Glutamatergic neuron (in vitro differentiated cells): ENCODE results near the gene NSD1. TPM values are rescaled to one million over a fixed set of nuclear protein-coding genes. Genes with fewer than 3 reads are reported as not detected.
A peak's percentile ranks its signal among the peaks of the same experiment; 100 is the strongest.

Source experiments
- DNase-seq: peaks from one replicate; pipeline ENCODE4 v3.0.0; 2022
- H3K27ac Mint-ChIP-seq: one replicate; pipeline ENCODE4 v1.8.0; 2020; ENCODE audit warnings: mild to moderate bottlenecking, mixed read lengths, inconsistent platforms; ENCODE audit not compliant: unreplicated experiment
- H3K27me3 Mint-ChIP-seq: one replicate; pipeline ENCODE4 v1.8.0; 2020; ENCODE audit warnings: mild to moderate bottlenecking, moderate library complexity, mixed read lengths, inconsistent platforms; ENCODE audit not compliant: unreplicated experiment
- H3K36me3 Mint-ChIP-seq: one replicate; pipeline ENCODE4 v1.8.0; 2020; ENCODE audit warnings: mild to moderate bottlenecking, mixed read lengths, inconsistent platforms; ENCODE audit not compliant: unreplicated experiment
- H3K4me1 Mint-ChIP-seq: one replicate; pipeline ENCODE4 v1.8.0; 2020; ENCODE audit warnings: mild to moderate bottlenecking, low read depth, mixed read lengths, inconsistent platforms; ENCODE audit not compliant: unreplicated experiment
- H3K4me3 Mint-ChIP-seq: one replicate; pipeline ENCODE4 v1.8.0; 2020; ENCODE audit warnings: mild to moderate bottlenecking, mixed read lengths, inconsistent platforms; ENCODE audit not compliant: unreplicated experiment
- H3K9me3 Mint-ChIP-seq: one replicate; pipeline ENCODE4 v1.8.0; 2020; ENCODE audit warnings: mild to moderate bottlenecking, moderate library complexity, mixed read lengths, inconsistent platforms; ENCODE audit not compliant: unreplicated experiment
- CTCF ChIP-seq: fragments of 200-600 bp; sonication (generic); IDR thresholded peaks from one replicate; pipeline ENCODE4 v1.5.0; 2021; ENCODE audit not compliant: partially characterized antibody, unreplicated experiment
- total RNA-seq: library from RNA; stranded (reverse); fragmentation: NEBNext Ultra II Directional; extraction: Animal tissue kit (Norgen Biotek cat#: 25700); gene quantifications from one replicate; pipeline ENCODE4 v1.2.1, GENCODE V29; 2021; ENCODE audit not compliant: unreplicated experiment

Gene NSD1
- total RNA-seq, 1 donor from 2014 or later, result 151 TPM

GRCh38 chr5:177294632-177295031, 161.1 kb downstream of the NSD1 start:
- Mint-ChIP-seq H3K27me3 (peaks cover 11% of the 10 kb centered on the region), H3K36me3 (peaks cover 5% of the 10 kb centered on the region), H3K27ac (no peak overlapping the region), H3K4me3 (no peak overlapping the region), H3K4me1 (peaks cover 6% of the 10 kb centered on the region), H3K9me3 (peaks cover 6% of the 10 kb centered on the region)
- no peak for DNase-seq
- no peak for TF ChIP-seq CTCF

- DNase-seq, result no peak
- H3K27me3 Mint-ChIP-seq, result peaks cover 15% of the 10 kb centered on the region
- no peak for TF ChIP-seq CTCF
- peaks cover 10% of the 10 kb centered on the region for H3K9me3 Mint-ChIP-seq
- peak overlapping the region; percentile 48 for H3K27ac Mint-ChIP-seq
- peaks cover 7% of the 10 kb centered on the region for H3K4me1 Mint-ChIP-seq
- peaks cover 5% of the 10 kb centered on the region for H3K36me3 Mint-ChIP-seq
- H3K4me3 Mint-ChIP-seq, result no peak overlapping the region
Measured at GRCh38 chr5:177295924-177296323, 162.4 kb downstream of the NSD1 start.

- H3K36me3 Mint-ChIP-seq, result peaks cover 5% of the 10 kb centered on the region
- H3K27ac Mint-ChIP-seq, result peak overlapping the region; percentile 44
- H3K27me3 Mint-ChIP-seq, result peaks cover 18% of the 10 kb centered on the region
- H3K4me1 Mint-ChIP-seq, result peaks cover 7% of the 10 kb centered on the region
- DNase-seq, result no peak
- no peak overlapping the region for H3K4me3 Mint-ChIP-seq
- peaks cover 12% of the 10 kb centered on the region for H3K9me3 Mint-ChIP-seq
- no peak for TF ChIP-seq CTCF
Measured at GRCh38 chr5:177296581-177296980, 163.0 kb downstream of the NSD1 start.

GRCh38 chr5:177297922-177298321, 164.3 kb downstream of the NSD1 start:
- TF ChIP-seq CTCF, result no peak
- Mint-ChIP-seq H3K4me3 (no peak overlapping the region), H3K27me3 (peaks cover 24% of the 10 kb centered on the region), H3K27ac (no peak overlapping the region), H3K4me1 (peaks cover 13% of the 10 kb centered on the region), H3K9me3 (peaks cover 11% of the 10 kb centered on the region), H3K36me3 (peaks cover 5% of the 10 kb centered on the region)
- no peak for DNase-seq

GRCh38 chr5:177299697-177300096, 166.1 kb downstream of the NSD1 start:
- H3K4me1 Mint-ChIP-seq, result peaks cover 18% of the 10 kb centered on the region
- H3K4me3 Mint-ChIP-seq, result no peak overlapping the region
- TF ChIP-seq CTCF, result no peak
- H3K9me3 Mint-ChIP-seq, result peaks cover 11% of the 10 kb centered on the region
- no peak for DNase-seq
- peaks cover 5% of the 10 kb centered on the region for H3K36me3 Mint-ChIP-seq
- peaks cover 26% of the 10 kb centered on the region for H3K27me3 Mint-ChIP-seq
- no peak overlapping the region for H3K27ac Mint-ChIP-seq
